ENCODE results near the gene MAPK6.
"Not testable (repeated sequence)": the region's sequence is repeated elsewhere in the genome, so short reads cannot be mapped to it uniquely, and the experiment has no call there.

MAPK6 gene

DNA sequence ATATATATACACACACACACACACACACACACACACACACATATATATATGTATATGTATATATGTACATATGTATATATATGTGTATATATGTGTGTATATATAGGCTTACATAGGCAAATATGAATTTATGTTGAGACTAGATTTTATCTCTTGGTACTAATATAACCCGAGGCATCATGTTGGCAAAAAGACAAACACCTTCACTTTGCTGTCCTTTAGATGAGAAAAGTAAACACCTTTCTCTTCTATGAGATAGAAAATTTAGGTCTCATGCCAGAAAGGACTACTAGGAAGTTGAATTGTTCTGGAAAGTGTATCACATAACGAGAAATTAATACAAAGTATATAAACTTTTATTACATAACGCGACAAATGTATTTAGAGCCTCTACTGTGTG, 27.9 kb upstream of the MAPK6 start:
- H3K9me3 ChIP-seq (ENCODE audit: control insufficient read depth, low read length): no peaks in the 10 kb centered on the region
- H3K27me3 ChIP-seq (ENCODE audit: control insufficient read depth, insufficient read depth, low read length, poor library complexity, severe bottlenecking): no peaks in the 10 kb centered on the region
- WGBS, 2 experiments: 94 to 100% methylated on average over 2 to 3 of the region's 4 CpGs
- H3K36me3 ChIP-seq (ENCODE audit: control insufficient read depth, insufficient read depth, low read length): no peaks in the 10 kb centered on the region
- no peak overlapping the region for H3K4me3 ChIP-seq (ENCODE audit: insufficient read depth, low read depth, low read length)
- no peaks in the 10 kb centered on the region for H3K4me1 ChIP-seq (ENCODE audit: control insufficient read depth, insufficient read depth, low read length)
- no peak overlapping the region for H3K27ac ChIP-seq (ENCODE audit: insufficient read depth, low read depth, low read length, poor library complexity, severe bottlenecking)

DNA sequence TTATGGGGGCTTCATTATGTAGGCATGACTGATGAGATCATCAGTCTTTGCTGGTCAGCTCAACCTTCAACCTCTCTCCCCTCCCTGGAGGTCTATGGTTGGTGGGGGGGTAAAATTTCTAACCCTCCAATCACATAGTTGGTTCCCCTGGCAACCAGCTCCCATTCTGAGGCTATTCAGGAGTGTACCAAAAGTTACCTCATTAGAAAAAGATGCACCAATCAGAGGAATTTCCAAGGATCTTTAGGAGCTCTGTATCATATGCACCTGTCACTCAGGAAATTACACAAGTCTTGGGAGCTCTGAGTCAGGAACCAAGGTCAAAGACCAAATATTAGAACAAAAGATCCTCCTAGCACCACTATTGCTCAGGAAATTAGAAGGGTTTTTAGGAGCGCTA, 26.1 kb upstream of the MAPK6 start:
- Histone ChIP-seq H3K36me3 (ENCODE audit: control insufficient read depth, insufficient read depth, low read length) (no peaks in the 10 kb centered on the region), H3K27ac (ENCODE audit: insufficient read depth, low read depth, low read length, poor library complexity, severe bottlenecking) (no peak overlapping the region), H3K4me3 (ENCODE audit: insufficient read depth, low read depth, low read length) (no peak overlapping the region), H3K4me1 (ENCODE audit: control insufficient read depth, insufficient read depth, low read length) (no peaks in the 10 kb centered on the region), H3K9me3 (ENCODE audit: control insufficient read depth, low read length) (no peaks in the 10 kb centered on the region), H3K27me3 (ENCODE audit: control insufficient read depth, insufficient read depth, low read length, poor library complexity, severe bottlenecking) (no peaks in the 10 kb centered on the region)
- 100% methylated on average over 1 of the region's 1 CpG for WGBS, 2 experiments

DNA sequence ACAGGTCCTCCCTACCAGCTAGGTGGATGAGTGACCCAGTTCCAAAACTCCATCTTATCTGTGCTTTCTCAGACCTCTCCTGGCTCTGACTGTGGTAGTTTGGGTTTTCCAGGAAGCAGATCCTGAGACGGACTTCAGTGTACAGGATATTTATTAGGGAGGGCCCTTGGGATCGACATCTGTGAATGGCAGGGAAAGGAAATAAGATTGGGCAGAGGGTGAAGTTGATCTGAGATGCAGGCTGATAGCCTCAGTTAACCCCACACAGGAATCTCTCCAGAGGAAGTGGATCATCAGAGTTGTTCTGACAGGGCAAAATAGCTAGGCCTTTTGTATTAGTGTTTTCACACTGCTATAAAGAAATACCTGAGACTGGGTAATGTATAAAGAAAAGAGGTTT, 16.7 kb upstream of the MAPK6 start:
- Histone ChIP-seq H3K4me1 (ENCODE audit: control insufficient read depth, insufficient read depth, low read length) (no peaks in the 10 kb centered on the region), H3K27ac (ENCODE audit: insufficient read depth, low read depth, low read length, poor library complexity, severe bottlenecking) (no peak overlapping the region), H3K36me3 (ENCODE audit: control insufficient read depth, insufficient read depth, low read length) (no peaks in the 10 kb centered on the region), H3K27me3 (ENCODE audit: control insufficient read depth, insufficient read depth, low read length, poor library complexity, severe bottlenecking) (no peaks in the 10 kb centered on the region), H3K9me3 (ENCODE audit: control insufficient read depth, low read length) (no peaks in the 10 kb centered on the region), H3K4me3 (ENCODE audit: insufficient read depth, low read depth, low read length) (no peak overlapping the region)
- 93 to 95% methylated on average over 2 of the region's 2 CpGs for WGBS, 2 experiments

DNA sequence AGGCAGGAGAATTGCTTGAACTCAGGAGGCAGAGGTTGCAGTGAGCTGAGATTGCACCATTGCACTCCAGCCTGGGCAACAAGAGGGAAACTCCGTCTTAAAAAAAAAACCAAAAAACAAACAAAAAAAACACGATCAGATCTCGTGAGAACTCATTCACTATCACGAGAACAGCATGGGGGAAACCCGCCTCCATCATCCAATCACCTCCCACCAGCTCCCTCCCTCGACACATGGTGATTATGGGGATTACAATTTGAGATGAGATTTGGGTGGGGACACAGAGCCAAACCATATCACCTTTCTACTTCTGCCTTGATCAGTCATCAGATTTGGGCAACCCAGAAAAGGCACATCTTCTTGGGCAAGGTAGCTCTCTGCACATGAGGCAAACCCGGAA, 15.9 kb upstream of the MAPK6 start:
- H3K9me3 ChIP-seq (ENCODE audit: control insufficient read depth, low read length); H3K4me3 ChIP-seq (ENCODE audit: insufficient read depth, low read depth, low read length); H3K36me3 ChIP-seq (ENCODE audit: control insufficient read depth, insufficient read depth, low read length); H3K27ac ChIP-seq (ENCODE audit: insufficient read depth, low read depth, low read length, poor library complexity, severe bottlenecking); H3K4me1 ChIP-seq (ENCODE audit: control insufficient read depth, insufficient read depth, low read length); H3K27me3 ChIP-seq (ENCODE audit: control insufficient read depth, insufficient read depth, low read length, poor library complexity, severe bottlenecking): not testable (repeated sequence)
- 92 to 100% methylated on average over 5 to 6 of the region's 7 CpGs for WGBS, 2 experiments

DNA sequence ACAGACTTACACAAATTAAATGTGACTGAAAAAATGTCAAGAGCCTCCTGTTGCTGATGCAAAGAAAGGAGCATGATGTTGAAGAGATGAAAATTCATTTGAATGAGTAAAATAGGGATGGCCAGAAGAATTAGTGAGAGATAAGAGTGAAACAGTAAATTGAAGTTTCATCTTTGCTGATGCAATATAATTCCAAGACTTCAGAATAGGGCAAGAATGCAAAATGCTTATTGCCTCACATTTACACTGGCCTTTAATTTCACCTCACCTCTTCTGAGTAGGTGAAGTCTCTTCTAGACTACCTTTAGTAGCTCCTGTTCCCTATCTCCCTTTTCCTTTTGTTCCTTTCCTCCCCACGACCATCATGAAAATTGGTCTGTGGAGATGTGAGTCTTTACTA, 15.3 kb upstream of the MAPK6 start:
- no peak overlapping the region for H3K27ac ChIP-seq (ENCODE audit: insufficient read depth, low read depth, low read length, poor library complexity, severe bottlenecking)
- 60% methylated on average over 1 of the region's 1 CpG; no CpG with 5 or more reads in 1 of the 2 experiments for WGBS, 2 experiments
- H3K4me1 ChIP-seq (ENCODE audit: control insufficient read depth, insufficient read depth, low read length): no peaks in the 10 kb centered on the region
- no peaks in the 10 kb centered on the region for H3K36me3 ChIP-seq (ENCODE audit: control insufficient read depth, insufficient read depth, low read length)
- no peaks in the 10 kb centered on the region for H3K27me3 ChIP-seq (ENCODE audit: control insufficient read depth, insufficient read depth, low read length, poor library complexity, severe bottlenecking)
- no peaks in the 10 kb centered on the region for H3K9me3 ChIP-seq (ENCODE audit: control insufficient read depth, low read length)
- H3K4me3 ChIP-seq (ENCODE audit: insufficient read depth, low read depth, low read length): no peak overlapping the region

DNA sequence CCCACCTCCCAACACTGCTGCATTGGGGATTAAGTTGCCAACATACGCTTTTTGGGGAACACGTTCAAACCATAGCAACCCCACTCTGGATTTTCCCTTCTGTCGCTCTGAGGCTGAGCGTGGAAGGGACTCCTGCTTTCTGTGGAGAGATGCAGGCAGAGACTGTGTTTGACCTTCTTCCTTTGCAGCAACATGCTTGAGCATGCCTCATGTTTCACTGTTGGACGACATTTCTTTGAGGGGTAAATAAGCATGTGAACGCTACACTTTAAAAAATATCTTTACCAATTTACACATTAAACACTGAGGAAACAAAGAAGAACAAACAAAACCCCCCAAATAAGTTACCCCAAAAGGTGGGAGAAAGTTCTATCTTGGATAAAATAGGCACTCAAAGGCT, 14.2 kb upstream of the MAPK6 start:
- Histone ChIP-seq H3K27me3 (ENCODE audit: control insufficient read depth, insufficient read depth, low read length, poor library complexity, severe bottlenecking) (no peaks in the 10 kb centered on the region), H3K4me3 (ENCODE audit: insufficient read depth, low read depth, low read length) (no peak overlapping the region), H3K27ac (ENCODE audit: insufficient read depth, low read depth, low read length, poor library complexity, severe bottlenecking) (no peak overlapping the region), H3K4me1 (ENCODE audit: control insufficient read depth, insufficient read depth, low read length) (no peaks in the 10 kb centered on the region), H3K36me3 (ENCODE audit: control insufficient read depth, insufficient read depth, low read length) (no peaks in the 10 kb centered on the region), H3K9me3 (ENCODE audit: control insufficient read depth, low read length) (no peaks in the 10 kb centered on the region)
- WGBS, 2 experiments: 91 to 95% methylated on average over 4 to 6 of the region's 6 CpGs

DNA sequence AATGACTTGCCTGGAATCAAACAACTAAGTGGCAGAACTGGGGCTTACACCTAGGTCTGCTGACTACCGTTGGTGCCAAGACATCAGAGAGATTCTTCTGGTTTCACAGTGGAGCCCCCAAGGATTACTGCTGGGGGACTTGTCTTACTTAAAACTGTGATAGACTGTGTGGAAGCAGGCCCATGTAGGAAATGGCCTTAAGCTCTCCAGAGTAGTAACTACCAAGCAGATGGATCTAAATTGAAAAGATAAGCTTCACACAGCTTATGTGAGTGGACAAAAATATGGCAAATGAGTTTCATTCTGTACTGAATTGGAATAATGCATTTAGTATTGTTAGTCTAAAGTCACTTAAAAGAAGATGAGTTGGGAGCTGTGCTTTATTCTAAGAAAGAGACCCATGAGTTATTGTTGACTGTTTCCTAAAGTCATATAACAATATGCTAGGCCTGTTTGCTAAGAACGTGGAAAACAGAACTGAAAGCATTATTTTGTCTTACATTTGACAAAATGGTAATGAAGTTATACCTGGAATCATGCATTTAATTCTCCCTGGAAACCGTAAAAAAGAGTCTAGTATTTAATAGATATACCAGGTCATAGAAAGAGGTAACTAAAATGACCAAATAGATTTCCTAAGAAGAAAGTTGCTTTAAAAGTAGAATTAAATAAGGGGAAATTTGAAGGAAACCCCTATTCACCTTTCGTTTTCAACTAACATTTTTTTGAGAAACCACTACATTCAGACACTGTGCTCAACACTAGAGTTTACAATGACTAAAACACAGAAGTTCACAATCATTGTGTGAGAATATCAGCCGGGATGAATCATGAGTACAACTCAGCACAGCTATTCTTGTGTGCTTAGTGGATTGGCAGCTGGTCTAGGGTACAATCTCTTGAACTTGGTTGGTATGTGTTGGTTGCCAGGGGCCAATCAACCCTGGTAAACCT, 13.0 kb upstream of the MAPK6 start:
- 95 to 96% methylated on average over 3 to 5 of the region's 5 CpGs for WGBS, 2 experiments
- H3K4me1 ChIP-seq (ENCODE audit: control insufficient read depth, insufficient read depth, low read length): no peaks in the 10 kb centered on the region

DNA sequence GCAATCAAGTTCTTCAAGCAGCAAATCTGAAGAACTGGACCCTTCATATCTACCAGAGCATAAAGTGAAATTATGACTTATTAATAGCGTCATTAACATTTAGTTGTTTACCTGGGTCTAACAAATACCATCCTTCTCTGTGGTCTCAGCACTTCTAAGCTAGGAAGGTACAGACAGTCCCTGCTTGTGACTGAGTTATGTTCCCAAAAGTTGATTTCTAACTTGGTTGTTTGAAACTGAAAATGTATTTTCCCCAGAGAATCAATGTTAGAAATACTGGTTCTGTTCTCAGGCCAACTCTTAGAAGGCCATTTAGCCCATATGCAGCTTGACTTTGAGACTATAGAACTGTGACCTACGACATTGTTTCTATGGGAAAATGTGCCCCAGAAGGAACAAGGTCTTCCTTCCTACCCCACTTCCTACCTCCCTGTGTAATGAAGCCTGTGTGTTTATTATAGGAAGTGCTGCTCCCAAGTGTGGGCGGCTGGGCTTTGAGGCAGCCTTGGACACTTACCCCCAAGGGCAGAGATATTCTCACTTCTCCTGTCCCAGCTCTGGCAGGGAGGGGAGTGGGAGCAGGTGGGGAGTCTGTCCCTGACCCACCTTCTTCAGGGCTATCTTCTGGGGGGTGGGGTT, 12.2 kb upstream of the MAPK6 start:
- WGBS, 2 experiments: 89 to 93% methylated on average over 3 of the region's 3 CpGs
- Histone ChIP-seq H3K36me3 (ENCODE audit: control insufficient read depth, insufficient read depth, low read length) (no peaks in the 10 kb centered on the region), H3K27ac (ENCODE audit: insufficient read depth, low read depth, low read length, poor library complexity, severe bottlenecking) (no peak overlapping the region), H3K4me1 (ENCODE audit: control insufficient read depth, insufficient read depth, low read length) (peaks cover 3% of the 10 kb centered on the region), H3K27me3 (ENCODE audit: control insufficient read depth, insufficient read depth, low read length, poor library complexity, severe bottlenecking) (no peaks in the 10 kb centered on the region), H3K9me3 (ENCODE audit: control insufficient read depth, low read length) (no peaks in the 10 kb centered on the region), H3K4me3 (ENCODE audit: insufficient read depth, low read depth, low read length) (no peak overlapping the region)

More for the DNA sequence above, 13.0 kb upstream of the MAPK6 start:
- Histone ChIP-seq H3K27me3 (ENCODE audit: control insufficient read depth, insufficient read depth, low read length, poor library complexity, severe bottlenecking) (no peaks in the 10 kb centered on the region), H3K4me3 (ENCODE audit: insufficient read depth, low read depth, low read length) (no peak overlapping the region), H3K36me3 (ENCODE audit: control insufficient read depth, insufficient read depth, low read length) (no peaks in the 10 kb centered on the region), H3K27ac (ENCODE audit: insufficient read depth, low read depth, low read length, poor library complexity, severe bottlenecking) (no peak overlapping the region), H3K9me3 (ENCODE audit: control insufficient read depth, low read length) (no peaks in the 10 kb centered on the region)

DNA sequence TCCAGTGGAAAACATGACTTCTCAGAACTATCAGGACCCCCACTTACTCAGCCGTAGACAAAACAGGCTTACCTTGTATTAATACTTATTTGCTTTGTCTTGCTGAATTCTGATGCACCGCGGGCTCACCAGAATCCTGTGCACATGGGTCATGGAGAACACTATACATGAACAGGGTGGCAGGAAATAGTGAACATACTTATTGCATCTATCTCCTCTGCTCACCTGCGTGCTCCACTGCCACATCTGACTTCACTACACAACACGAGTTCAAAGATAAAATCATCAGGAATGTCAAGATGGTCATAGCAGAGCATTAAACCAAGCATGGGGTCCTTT, 10.7 kb upstream of the MAPK6 start:
- Histone ChIP-seq H3K4me1 (ENCODE audit: control insufficient read depth, insufficient read depth, low read length) (peaks cover 6% of the 10 kb centered on the region), H3K4me3 (ENCODE audit: insufficient read depth, low read depth, low read length) (no peak overlapping the region), H3K9me3 (ENCODE audit: control insufficient read depth, low read length) (no peaks in the 10 kb centered on the region), H3K27me3 (ENCODE audit: control insufficient read depth, insufficient read depth, low read length, poor library complexity, severe bottlenecking) (no peaks in the 10 kb centered on the region), H3K36me3 (ENCODE audit: control insufficient read depth, insufficient read depth, low read length) (no peaks in the 10 kb centered on the region), H3K27ac (ENCODE audit: insufficient read depth, low read depth, low read length, poor library complexity, severe bottlenecking) (no peak overlapping the region)
- WGBS, 2 experiments: 94 to 98% methylated on average over 5 of the region's 5 CpGs

DNA sequence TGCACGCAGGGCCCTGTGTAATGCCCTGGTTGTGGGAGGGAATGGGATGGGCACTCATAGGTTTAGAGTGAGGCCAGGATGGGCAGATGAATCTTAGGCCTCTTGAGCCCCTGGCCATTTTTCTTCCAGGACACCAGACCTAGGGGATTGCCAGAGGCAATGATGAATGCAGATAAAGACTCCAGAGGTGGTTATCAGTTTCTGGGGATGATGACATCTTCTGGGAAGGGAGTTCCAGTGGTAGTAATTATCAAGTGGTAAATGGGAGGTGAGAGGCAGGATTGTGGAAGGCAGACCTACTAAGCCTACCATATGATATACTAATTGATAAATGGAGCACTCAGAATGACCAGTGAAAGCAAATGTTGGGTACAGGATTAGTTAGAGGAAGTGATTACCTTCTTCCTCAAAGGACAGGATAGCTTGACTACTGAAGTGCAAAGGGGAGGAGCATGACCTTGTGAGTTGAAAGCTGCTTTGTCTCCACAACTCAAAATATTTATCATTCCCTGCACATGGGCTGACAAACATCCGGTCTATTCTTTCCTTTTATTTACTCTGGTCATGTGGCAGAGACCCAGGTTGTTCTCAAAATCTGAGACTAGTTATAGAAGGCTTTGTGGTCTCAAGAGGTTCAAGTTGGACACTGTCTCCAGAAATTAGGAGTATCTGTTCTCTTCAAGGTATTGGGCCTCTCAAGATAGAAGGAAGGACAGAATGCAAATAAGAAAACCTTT, 10.2 kb upstream of the MAPK6 start:
- H3K27me3 ChIP-seq (ENCODE audit: control insufficient read depth, insufficient read depth, low read length, poor library complexity, severe bottlenecking): no peaks in the 10 kb centered on the region
- WGBS, 2 experiments: 86 to 90% methylated on average over 2 of the region's 2 CpGs

More for the DNA sequence above, 10.2 kb upstream of the MAPK6 start:
- no peak overlapping the region for H3K4me3 ChIP-seq (ENCODE audit: insufficient read depth, low read depth, low read length)
- H3K4me1 ChIP-seq (ENCODE audit: control insufficient read depth, insufficient read depth, low read length): peaks cover 6% of the 10 kb centered on the region
- H3K36me3 ChIP-seq (ENCODE audit: control insufficient read depth, insufficient read depth, low read length): no peaks in the 10 kb centered on the region
- H3K9me3 ChIP-seq (ENCODE audit: control insufficient read depth, low read length): no peaks in the 10 kb centered on the region
- H3K27ac ChIP-seq (ENCODE audit: insufficient read depth, low read depth, low read length, poor library complexity, severe bottlenecking): no peak overlapping the region
